GM12874 (cell line): Measurements from ENCODE around the gene NFS1.

Source experiments
- CTCF ChIP-seq: IDR thresholded peaks from 2 replicates; pipeline ENCODE4 v1.5.1; 2011; ENCODE audit warnings: low read depth, mild to moderate bottlenecking, control low read depth, low read length, moderate library complexity; ENCODE audit not compliant: insufficient read depth

Gene NFS1

DNA sequence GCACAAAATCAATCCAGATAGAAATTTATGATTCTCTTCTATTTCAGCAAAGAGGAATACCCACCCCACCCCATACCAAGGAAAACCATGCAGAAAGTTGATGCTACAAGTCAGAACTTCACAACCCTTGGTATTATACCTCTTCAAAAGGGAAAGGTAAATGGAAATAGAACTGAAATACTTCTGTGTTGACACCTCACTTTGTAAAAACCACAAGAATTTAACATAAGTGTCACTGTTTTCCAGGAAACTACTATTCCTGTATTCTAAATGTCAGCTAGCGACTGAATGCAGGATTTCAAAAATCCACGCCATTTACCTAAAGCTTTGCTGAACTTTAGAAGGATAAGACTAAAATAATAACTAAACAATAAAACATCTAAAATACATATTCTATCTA lies 38.1 kb downstream of the NFS1 start:
- TF ChIP-seq CTCF, result no peak

DNA sequence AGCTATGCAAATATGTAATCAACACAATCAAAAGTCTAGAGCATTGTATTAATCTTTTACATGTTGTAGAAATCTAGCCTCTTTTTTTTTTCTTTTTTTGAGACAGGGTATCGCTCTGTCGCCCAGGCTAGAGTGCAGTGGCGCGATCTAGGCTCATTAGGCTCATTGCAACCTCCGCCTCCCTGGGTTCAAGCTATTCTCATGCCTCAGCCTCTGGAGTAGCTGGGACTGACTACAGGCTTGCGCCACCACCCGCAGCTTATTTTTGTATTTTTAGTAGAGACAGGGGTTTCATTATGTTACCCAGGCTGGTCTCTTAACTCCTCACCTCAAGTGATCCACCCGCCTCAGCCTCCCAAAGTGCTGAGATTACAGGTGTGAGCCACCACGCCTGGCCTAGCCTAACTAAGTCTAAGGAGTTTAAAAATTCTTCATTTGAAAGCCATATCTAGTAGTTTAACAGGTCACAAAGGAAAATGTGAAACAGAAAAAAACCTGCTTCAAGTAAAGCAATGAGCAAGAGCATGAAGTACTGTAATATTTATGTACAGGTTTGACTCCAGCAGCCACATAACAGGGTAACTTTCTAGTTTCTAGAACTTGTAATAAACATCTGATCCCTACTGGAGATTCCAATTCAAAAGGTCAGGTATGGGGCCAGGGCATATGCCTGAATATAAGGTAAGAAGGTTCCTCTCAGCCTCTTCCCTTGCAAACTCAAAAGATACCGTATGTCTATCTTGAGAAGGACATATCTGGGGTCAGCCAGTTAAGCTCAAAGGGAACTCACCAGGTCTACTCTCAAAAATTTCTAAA lies 38.8 kb downstream of the NFS1 start:
- no peak for TF ChIP-seq CTCF

GRCh38 chr20:35657271-35657670 lies 41.9 kb downstream of the NFS1 start:
- TF ChIP-seq CTCF, result no peak

DNA sequence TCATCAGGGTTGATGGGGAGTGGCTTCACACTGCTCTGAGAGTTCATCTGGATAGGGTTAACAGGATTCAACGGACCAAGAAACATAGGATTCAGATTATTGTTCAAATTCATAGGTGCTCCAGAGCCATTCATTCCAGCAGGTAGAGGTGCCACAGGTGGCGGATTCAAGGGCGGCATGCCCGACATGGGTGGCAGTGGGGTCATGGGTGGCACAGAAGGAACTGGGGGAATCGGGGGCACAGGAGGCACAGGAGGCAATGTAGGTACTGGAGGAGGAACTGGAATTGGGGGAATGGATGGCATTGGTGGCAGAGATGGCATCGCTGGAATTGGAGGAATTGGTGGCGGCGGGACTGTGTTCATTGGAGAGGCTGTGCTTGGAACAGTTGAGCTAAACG lies 44.7 kb downstream of the NFS1 start:
- no peak for TF ChIP-seq CTCF

DNA sequence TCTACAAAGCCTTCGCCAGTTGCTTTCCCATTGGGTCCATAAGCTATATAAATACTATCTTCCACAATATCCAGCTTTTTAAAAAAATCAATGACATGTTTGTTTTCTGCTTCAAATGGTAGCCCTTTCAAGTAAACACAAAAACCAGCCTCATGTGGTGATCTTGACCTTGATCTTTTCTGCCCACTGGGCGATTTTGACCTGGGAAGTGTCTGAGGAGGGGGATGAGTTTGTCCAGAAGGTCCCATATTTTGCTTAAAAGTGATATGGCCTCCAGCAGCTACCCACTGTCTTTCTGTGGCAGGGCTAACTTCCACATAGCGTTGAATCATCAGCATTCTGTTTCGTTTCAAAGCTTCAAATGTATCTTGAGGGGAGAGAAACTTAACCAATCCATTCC lies 45.3 kb downstream of the NFS1 start:
- no peak for TF ChIP-seq CTCF

DNA sequence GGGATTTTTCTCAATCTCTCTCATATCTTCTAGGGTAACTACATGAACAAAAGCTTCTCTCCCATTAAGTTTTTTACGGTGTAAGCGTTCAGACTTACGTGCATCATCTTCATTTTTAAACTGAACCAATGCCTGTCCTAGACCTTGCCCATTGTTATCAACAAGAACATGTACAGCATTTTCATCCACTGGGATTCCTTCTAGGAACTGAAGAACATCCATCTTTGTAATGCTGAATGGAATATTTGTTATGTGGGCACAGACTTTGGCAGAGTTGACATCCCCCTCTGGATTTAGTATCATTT lies 45.8 kb downstream of the NFS1 start:
- TF ChIP-seq CTCF, result no peak

DNA sequence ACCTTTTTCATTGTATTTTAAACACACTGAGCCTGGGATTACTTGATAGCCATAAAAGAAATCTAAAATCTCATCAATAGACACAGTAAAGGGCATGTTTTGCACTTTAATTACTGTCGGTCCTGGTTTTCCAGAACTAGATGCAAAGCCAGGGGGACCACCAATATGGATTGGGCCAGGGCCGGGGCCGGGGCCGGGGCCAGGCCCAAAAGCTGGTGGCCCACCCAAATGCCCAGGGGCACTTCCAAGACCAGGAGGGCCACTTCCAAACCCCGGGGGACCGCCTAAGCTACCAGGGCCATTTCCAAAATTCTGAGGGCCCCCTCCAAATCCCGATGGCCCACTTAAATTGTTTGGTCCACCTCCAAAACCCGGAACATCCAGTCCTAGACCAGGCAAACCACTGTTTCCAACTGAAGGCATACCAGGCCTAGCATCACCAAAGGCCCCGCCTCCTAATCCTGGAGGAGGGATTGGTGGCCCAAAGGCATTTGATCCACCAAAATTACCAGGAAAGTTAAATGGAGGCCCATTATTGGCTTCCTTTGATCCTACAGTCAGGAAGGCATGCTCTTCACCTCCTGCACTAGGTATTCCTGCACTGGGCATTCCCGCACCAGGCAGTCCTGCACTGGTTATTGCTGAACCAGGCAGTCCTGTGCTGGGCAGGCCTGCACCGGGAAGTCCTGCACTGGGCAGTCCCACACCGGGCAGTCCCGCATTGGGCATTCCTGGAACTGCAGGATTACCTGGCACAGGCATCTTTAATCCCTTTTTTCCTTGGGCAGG lies 46.3 kb downstream of the NFS1 start:
- no peak for TF ChIP-seq CTCF
